SK-N-SH (cell line): ENCODE results near the gene KLF7. TPM values are rescaled to one million over a fixed set of nuclear protein-coding genes. Genes with fewer than 3 reads are reported as not detected.

Experiments used
- CTCF ChIA-PET: fragments of 300-600, 350-600 bp; formaldehyde crosslinking; extraction: SDS; loops from one replicate; lab custom pipeline; 2021; lab: Yijun Ruan, JAX
- POLR2A ChIA-PET: fragments of 350-600 bp; sonication (Branson Sonifier 250); formaldehyde crosslinking; extraction: SDS; loops from one replicate; lab custom pipeline; 2020; ENCODE audit warnings: antibody characterized with exemption, inconsistent platforms; lab: Yijun Ruan, JAX
- DNase-seq: peaks from one replicate; pipeline ENCODE4 v3.0.0; 2012
- H2AFZ ChIP-seq: fragments of 200-600 bp; sonication (generic); 2 replicates; pipeline ENCODE4 v1.8.1; 2016; ENCODE audit warnings: antibody characterized with exemption, mild to moderate bottlenecking, low read depth
- H3F3A ChIP-seq: fragments of 200-600 bp; sonication (generic); replicated peaks from 2 replicates; pipeline ENCODE3; 2016; ENCODE audit warnings: antibody characterized with exemption, mild to moderate bottlenecking; ENCODE audit not compliant: insufficient read depth
- H3K27ac ChIP-seq, 2 experiments: fragments of 200-500 bp in 1 of 2; fragments of 200-600 bp in 1 of 2; sonication (Bioruptor generic) in 1 of 2; sonication (generic), shearing (Covaris generic) in 1 of 2; 2 replicates each; pipeline versions ENCODE4 v1.5.1 to v1.6.1; 2014 to 2016; ENCODE audit warnings: low read depth in 2 of 2, inconsistent platforms in 1 of 2, low read length in 1 of 2, mild to moderate bottlenecking in 1 of 2, mixed read lengths in 1 of 2
- H3K27me3 ChIP-seq: fragments of 200-600 bp; sonication (generic), shearing (Covaris generic); 2 replicates; pipeline ENCODE4 v1.6.1; 2016; ENCODE audit warnings: mixed run types; ENCODE audit not compliant: insufficient read depth
- H3K36me3 ChIP-seq, 2 experiments: fragments of 200-500 bp in 1 of 2; fragments of 200-600 bp in 1 of 2; sonication (Bioruptor generic) in 1 of 2; sonication (generic) in 1 of 2; replicated peaks in 1 of 2; 2 replicates each; pipeline versions ENCODE3 to v1.5.1; 2014 to 2016; ENCODE audit warnings: low read length in 1 of 2, mild to moderate bottlenecking in 1 of 2; ENCODE audit not compliant: insufficient read depth in 2 of 2, control insufficient read depth in 1 of 2
- H3K4me1 ChIP-seq, 2 experiments: fragments of 200-500 bp in 1 of 2; fragments of 200-600 bp in 1 of 2; sonication (Bioruptor generic) in 1 of 2; sonication (generic), shearing (Covaris generic) in 1 of 2; 2 replicates each; pipeline versions ENCODE4 v1.5.1 to v1.6.1; 2014 to 2016; ENCODE audit warnings: low read depth in 1 of 2, low read length in 1 of 2, mixed run types in 1 of 2; ENCODE audit not compliant: insufficient read depth in 2 of 2, control insufficient read depth in 1 of 2
- H3K4me2 ChIP-seq: fragments of 200-600 bp; sonication (generic), shearing (Covaris generic); 2 replicates; pipeline ENCODE4 v1.6.1; 2017; ENCODE audit warnings: mixed run types
- H3K4me3 ChIP-seq, 2 experiments: fragments of 200-500 bp in 1 of 2; fragments of 200-600 bp in 1 of 2; sonication (Bioruptor generic) in 1 of 2; sonication (generic), shearing (Covaris generic) in 1 of 2; 2 replicates each; pipeline versions ENCODE4 v1.5.1 to v1.8.1; 2014 to 2016; ENCODE audit warnings: low read depth in 2 of 2, inconsistent platforms in 1 of 2, low read length in 1 of 2, mild to moderate bottlenecking in 1 of 2, mixed read lengths in 1 of 2, moderate library complexity in 1 of 2
- H3K79me2 ChIP-seq: fragments of 200-600 bp; sonication (generic); 2 replicates; pipeline ENCODE4 v1.8.1; 2017; ENCODE audit warnings: mild to moderate bottlenecking; ENCODE audit not compliant: insufficient read depth
- H3K9ac ChIP-seq: fragments of 200-600 bp; sonication (generic); 2 replicates; pipeline ENCODE4 v1.6.1; 2017; ENCODE audit warnings: mixed run types
- H3K9me2 ChIP-seq: fragments of 200-600 bp; sonication (generic); 2 replicates; pipeline ENCODE4 v1.6.1; 2017; ENCODE audit warnings: mixed run types
- H3K9me3 ChIP-seq: fragments of 200-600 bp; sonication (generic); 2 replicates; pipeline ENCODE4 v1.6.1; 2017; ENCODE audit warnings: mixed run types, mild to moderate bottlenecking, moderate library complexity
- H4K20me1 ChIP-seq: fragments of 200-600 bp; sonication (generic); 2 replicates; pipeline ENCODE4 v1.6.1; 2017; ENCODE audit warnings: mild to moderate bottlenecking, mixed run types; ENCODE audit not compliant: insufficient read depth
- CHD2 ChIP-seq: fragments of 150-350 bp; IDR thresholded peaks from 2 replicates; pipeline ENCODE4 v1.6.1; 2018; ENCODE audit warnings: low read length; ENCODE audit not compliant: partially characterized antibody
- CTCF ChIP-seq: fragments of 200-600 bp; sonication (generic); IDR thresholded peaks from 2 replicates; pipeline ENCODE4 v1.6.1; 2017; ENCODE audit warnings: antibody characterized with exemption, mild to moderate bottlenecking, moderate library complexity
- EP300 ChIP-seq, 2 experiments: IDR thresholded peaks; 2 replicates each; pipeline versions ENCODE4 v1.4.0 to v1.6.1; 2012; ENCODE audit warnings: borderline replicate concordance in 1 of 2, low read depth in 1 of 2, low read length in 1 of 2
- FOSL2 ChIP-seq: IDR thresholded peaks from 2 replicates; pipeline ENCODE4 v1.4.0; 2012; ENCODE audit warnings: low read depth, mild to moderate bottlenecking, moderate library complexity, borderline replicate concordance
- FOXM1 ChIP-seq: IDR thresholded peaks from 2 replicates; pipeline ENCODE4 v1.4.0; 2012; ENCODE audit warnings: low read depth, mild to moderate bottlenecking
- GATA2 ChIP-seq: sonication (generic); formaldehyde crosslinking; IDR thresholded peaks from 2 replicates; pipeline ENCODE4 v1.5.0; 2020; ENCODE audit warnings: mild to moderate bottlenecking, missing genetic modification reagents
- IRF3 ChIP-seq: fragments of 150-350 bp; IDR thresholded peaks from 2 replicates; pipeline ENCODE4 v1.6.1; 2016; ENCODE audit warnings: mild to moderate bottlenecking, low read depth, low read length
- JUND ChIP-seq: IDR thresholded peaks from 2 replicates; pipeline ENCODE4 v1.4.0; 2012
- MAX ChIP-seq: IDR thresholded peaks from 2 replicates; pipeline ENCODE4 v1.4.0; 2012; ENCODE audit warnings: low read depth
- NFIC ChIP-seq: IDR thresholded peaks from 2 replicates; pipeline ENCODE4 v1.4.0; 2012; ENCODE audit warnings: borderline replicate concordance
- PBX3 ChIP-seq: IDR thresholded peaks from 2 replicates; pipeline ENCODE4; 2012
- POLR2AphosphoS5 ChIP-seq: IDR thresholded peaks from 2 replicates; pipeline ENCODE4 v1.6.1; 2012; ENCODE audit warnings: low read depth, low read length
- REST ChIP-seq: IDR thresholded peaks from 2 replicates; pipeline ENCODE4 v1.6.1; 2012; ENCODE audit warnings: mild to moderate bottlenecking, low read depth, low read length, moderate library complexity
- RFX5 ChIP-seq: IDR thresholded peaks from 2 replicates; pipeline ENCODE4 v1.6.1; 2012; ENCODE audit warnings: mild to moderate bottlenecking, improper control_type of control experiment, low read length
- RXRA ChIP-seq: IDR thresholded peaks from 2 replicates; pipeline ENCODE4 v1.4.0; 2012; ENCODE audit warnings: low read depth, mild to moderate bottlenecking, borderline replicate concordance
- SIN3A ChIP-seq: IDR thresholded peaks from 2 replicates; pipeline ENCODE4 v1.6.1; 2012; ENCODE audit warnings: low read depth, mild to moderate bottlenecking, low read length, moderate library complexity, borderline replicate concordance
- TAF1 ChIP-seq: IDR thresholded peaks from 2 replicates; pipeline ENCODE4 v1.6.1; 2012; ENCODE audit warnings: low read depth, mild to moderate bottlenecking, low read length, moderate library complexity, borderline replicate concordance
- USF2 ChIP-seq: fragments of 150-350 bp; IDR thresholded peaks from 2 replicates; pipeline ENCODE4 v1.6.1; 2017; ENCODE audit warnings: antibody characterized with exemption, low read length, low read depth, borderline replicate concordance
- YY1 ChIP-seq: IDR thresholded peaks from 2 replicates; pipeline ENCODE4 v1.4.0; 2012; ENCODE audit warnings: low read depth, mild to moderate bottlenecking
- ZBTB33 ChIP-seq: IDR thresholded peaks from 2 replicates; pipeline ENCODE4 v1.4.0; 2012; ENCODE audit warnings: low read depth, borderline replicate concordance
- WGBS: methylation state at CpG from one replicate; pipeline ENCODE4 v1.1.6; 2017; ENCODE audit warnings: low lambda C conversion rate; 5-methylcytosine and 5-hydroxymethylcytosine counted together
- polyA plus RNA-seq, 3 experiments: library from polyadenylated mRNA; depleted of rRNA; stranded (reverse); fragments of >200 nt; gene quantifications; 2 replicates each; pipeline ENCODE4 v1.2.3, GENCODE V29; 2012

The KLF7 gene
- polyA plus RNA-seq, 1 of the 3 experiments (the other 2 are of a cell fraction), result 7.5 TPM

GRCh38 chr2:207214446-207214845 lies 48.7 kb upstream of the KLF7 start:
- Histone ChIP-seq H3K4me3 (no peak overlapping the region), H3K4me2 (no peak overlapping the region), H3K9me2 (no peaks in the 10 kb centered on the region), H3K27me3 (no peaks in the 10 kb centered on the region), H3K9me3 (no peaks in the 10 kb centered on the region), H2AFZ (no peak overlapping the region), H3F3A (no peaks in the 10 kb centered on the region), H3K79me2 (no peaks in the 10 kb centered on the region), H3K36me3 (no peaks in the 10 kb centered on the region), H3K4me1 (peaks cover 0 to 12% of the 10 kb centered on the region in 2 experiments; a peak in 2 of 4 replicates), H4K20me1 (no peaks in the 10 kb centered on the region), H3K9ac (no peak overlapping the region), H3K27ac (no peak overlapping the region)
- DNase-seq, result no peak
- ChIA-PET POLR2A (no interaction called here), CTCF (interaction anchor here (0.9 to 1.1 kb wide), 2 partner anchors 14 to 196 kb away, joined by 3 read pairs; no protein-coding TSS in a partner anchor)
- 93% methylated on average over 3 of the region's 3 CpGs for WGBS
- TF ChIP-seq FOXM1 (no peak), IRF3 (no peak), RFX5 (no peak), ZBTB33 (no peak), FOSL2 (no peak), CTCF (no peak), SIN3A (no peak), NFIC (no peak), REST (no peak), JUND (no peak), YY1 (no peak), CHD2 (no peak), EP300 (IDR thresholded peaks at IDR 0.05; ENCODE audit: borderline replicate concordance in 1 of 2, low read depth in 1 of 2, low read length in 1 of 2) (no peak), MAX (no peak), USF2 (no peak), PBX3 (no peak), POLR2AphosphoS5 (no peak), RXRA (no peak), GATA2 (CRISPR knock-in tag) (no peak), TAF1 (no peak)
